Ascending aorta (tissue), 2 donors: ENCODE data around the gene C1QTNF9B. TPM values are rescaled to one million over a fixed set of nuclear protein-coding genes. Genes with fewer than 3 reads are reported as not detected.

Source experiments
- DNase-seq, 2 donors: peaks; one replicate each; pipeline ENCODE4 v3.0.0-alpha.2; 2019; ENCODE audit warnings: low spot score in 2 of 2
- H3K27ac ChIP-seq, 2 donors: fragments of 200-600 bp; sonication (generic); one replicate each; pipeline ENCODE4 v1.5.1; 2016 to 2017; ENCODE audit warnings: mild to moderate bottlenecking in 1 of 2
- H3K27me3 ChIP-seq: fragments of 200-600 bp; sonication (generic); one replicate; pipeline ENCODE4 v1.5.1; 2017
- H3K36me3 ChIP-seq, 2 donors: fragments of 200-600 bp; sonication (generic); one replicate each; pipeline ENCODE4 v1.5.1; 2016
- H3K4me1 ChIP-seq, 2 donors: fragments of 200-600 bp; sonication (generic); one replicate each; pipeline ENCODE4 v1.5.1; 2016 to 2017; ENCODE audit warnings: mild to moderate bottlenecking in 1 of 2
- H3K4me3 ChIP-seq, 2 donors: fragments of 200-600 bp; sonication (generic); one replicate each; pipeline ENCODE4 v1.5.1; 2016 to 2017; ENCODE audit warnings: mild to moderate bottlenecking in 1 of 2
- H3K9me3 ChIP-seq, 2 donors: fragments of 200-600 bp; sonication (generic); one replicate each; pipeline ENCODE4 v1.5.1; 2016
- intact Hi-C: fragments of 100-400 bp; cut with DNase I; formaldehyde crosslinking; loops from one replicate; pipeline ENCODE4 v1.15.1; 2023
- total RNA-seq: library from RNA; depleted of rRNA; stranded (reverse); fragments of >200 nt; gene quantifications from one replicate; pipeline ENCODE4 v1.1.0, GENCODE V29; 2016
- TF ChIP-seq, protein P1 (sequence below), 3 experiments: fragments of 200-600 bp in 2 of 3; fragments of 450-650 bp in 1 of 3; sonication (generic) in 2 of 3; IDR thresholded peaks; one replicate each; pipeline ENCODE4 v1.5.1; 2016 to 2019; ENCODE audit warnings: antibody characterized with exemption in 3 of 3, mild to moderate bottlenecking in 1 of 3, moderate library complexity in 1 of 3

C1QTNF9B gene
- total RNA-seq, 1 donor from 2014 or later: not detected

DNA sequence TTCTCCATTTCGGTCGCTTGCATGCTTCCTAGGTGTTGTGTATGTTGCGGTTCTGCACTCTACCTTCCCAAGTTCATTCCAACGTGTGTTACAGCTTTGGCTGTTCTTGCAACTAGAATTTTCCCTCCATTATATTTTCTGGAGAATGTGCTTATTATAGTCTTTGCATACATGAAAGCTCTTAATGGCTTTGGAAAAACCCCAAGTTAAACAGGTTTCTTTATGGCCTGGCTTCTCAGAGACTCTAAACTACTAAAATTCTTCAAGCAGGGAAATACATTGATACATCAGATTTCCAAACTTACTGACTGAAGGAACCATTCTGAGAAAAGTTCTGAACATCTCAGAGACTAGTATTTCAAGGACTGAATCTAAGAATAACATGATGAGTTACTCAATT, 20.0 kb downstream of the C1QTNF9B start:
- Histone ChIP-seq H3K4me3 (no peak overlapping the region), H3K27ac (no peak overlapping the region), H3K9me3 (no peaks in the 10 kb centered on the region), H3K27me3 (no peaks in the 10 kb centered on the region), H3K36me3 (peaks cover 0 to 14% of the 10 kb centered on the region in 2 donors), H3K4me1 (no peaks in the 10 kb centered on the region)
- no peak for DNase-seq
- intact Hi-C loops: no loop called here
- TF ChIP-seq, protein P1, sequence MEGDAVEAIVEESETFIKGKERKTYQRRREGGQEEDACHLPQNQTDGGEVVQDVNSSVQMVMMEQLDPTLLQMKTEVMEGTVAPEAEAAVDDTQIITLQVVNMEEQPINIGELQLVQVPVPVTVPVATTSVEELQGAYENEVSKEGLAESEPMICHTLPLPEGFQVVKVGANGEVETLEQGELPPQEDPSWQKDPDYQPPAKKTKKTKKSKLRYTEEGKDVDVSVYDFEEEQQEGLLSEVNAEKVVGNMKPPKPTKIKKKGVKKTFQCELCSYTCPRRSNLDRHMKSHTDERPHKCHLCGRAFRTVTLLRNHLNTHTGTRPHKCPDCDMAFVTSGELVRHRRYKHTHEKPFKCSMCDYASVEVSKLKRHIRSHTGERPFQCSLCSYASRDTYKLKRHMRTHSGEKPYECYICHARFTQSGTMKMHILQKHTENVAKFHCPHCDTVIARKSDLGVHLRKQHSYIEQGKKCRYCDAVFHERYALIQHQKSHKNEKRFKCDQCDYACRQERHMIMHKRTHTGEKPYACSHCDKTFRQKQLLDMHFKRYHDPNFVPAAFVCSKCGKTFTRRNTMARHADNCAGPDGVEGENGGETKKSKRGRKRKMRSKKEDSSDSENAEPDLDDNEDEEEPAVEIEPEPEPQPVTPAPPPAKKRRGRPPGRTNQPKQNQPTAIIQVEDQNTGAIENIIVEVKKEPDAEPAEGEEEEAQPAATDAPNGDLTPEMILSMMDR (IDR thresholded peaks at IDR 0.05): no peak

- H3K4me3 ChIP-seq: no peak overlapping the region
- peaks cover 0 to 14% of the 10 kb centered on the region in 2 donors for H3K36me3 ChIP-seq
- H3K27ac ChIP-seq: no peak overlapping the region
- H3K4me1 ChIP-seq: no peaks in the 10 kb centered on the region
- no peaks in the 10 kb centered on the region for H3K9me3 ChIP-seq
- no peak for DNase-seq
- H3K27me3 ChIP-seq: no peaks in the 10 kb centered on the region
- intact Hi-C loops: no loop called here
- TF ChIP-seq, protein P1 (IDR thresholded peaks at IDR 0.05): peak in 1 of 3 experiments; percentile 19
Measured at GRCh38 chr13:23876265-23876664, 21.0 kb downstream of the C1QTNF9B start.

DNA sequence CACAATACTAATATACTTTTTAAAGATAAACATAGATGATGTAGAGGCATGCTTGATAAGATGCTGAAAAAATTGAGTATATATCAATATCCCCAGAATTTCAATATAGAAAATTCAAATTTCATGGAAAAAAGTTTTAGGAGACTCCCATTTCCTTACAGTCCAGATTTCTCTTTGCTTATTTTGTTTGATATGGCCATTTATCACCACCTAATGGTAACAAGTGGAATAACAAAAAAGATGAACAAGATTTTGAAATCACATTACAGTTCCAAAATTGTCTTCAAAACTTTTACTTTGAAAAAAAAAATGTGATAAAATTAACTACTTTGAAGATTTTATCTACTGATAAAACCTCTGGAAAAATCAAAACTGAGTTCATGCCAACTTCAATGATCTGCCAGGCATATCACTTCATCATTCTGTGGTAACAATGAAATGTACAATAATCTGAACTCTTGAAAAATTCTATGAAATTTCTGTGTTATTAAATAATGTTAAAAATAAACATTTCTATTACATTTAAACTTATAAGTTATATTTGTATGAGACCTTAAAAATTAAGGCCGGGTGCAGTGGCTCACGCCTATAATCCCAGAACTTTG, 25.6 kb downstream of the C1QTNF9B start:
- no peaks in the 10 kb centered on the region for H3K4me1 ChIP-seq
- no peak overlapping the region for H3K27ac ChIP-seq
- H3K4me3 ChIP-seq: no peak overlapping the region
- H3K27me3 ChIP-seq: no peaks in the 10 kb centered on the region
- no peaks in the 10 kb centered on the region for H3K36me3 ChIP-seq
- intact Hi-C loops: loop anchor here (2.0 to 5.0 kb wide), 3 partner anchors 154 to 405 kb away; no protein-coding TSS in a partner anchor
- DNase-seq: no peak
- TF ChIP-seq, protein P1 (IDR thresholded peaks at IDR 0.05): peak; percentile 34 to 58 (median 38)
- no peaks in the 10 kb centered on the region for H3K9me3 ChIP-seq

DNA sequence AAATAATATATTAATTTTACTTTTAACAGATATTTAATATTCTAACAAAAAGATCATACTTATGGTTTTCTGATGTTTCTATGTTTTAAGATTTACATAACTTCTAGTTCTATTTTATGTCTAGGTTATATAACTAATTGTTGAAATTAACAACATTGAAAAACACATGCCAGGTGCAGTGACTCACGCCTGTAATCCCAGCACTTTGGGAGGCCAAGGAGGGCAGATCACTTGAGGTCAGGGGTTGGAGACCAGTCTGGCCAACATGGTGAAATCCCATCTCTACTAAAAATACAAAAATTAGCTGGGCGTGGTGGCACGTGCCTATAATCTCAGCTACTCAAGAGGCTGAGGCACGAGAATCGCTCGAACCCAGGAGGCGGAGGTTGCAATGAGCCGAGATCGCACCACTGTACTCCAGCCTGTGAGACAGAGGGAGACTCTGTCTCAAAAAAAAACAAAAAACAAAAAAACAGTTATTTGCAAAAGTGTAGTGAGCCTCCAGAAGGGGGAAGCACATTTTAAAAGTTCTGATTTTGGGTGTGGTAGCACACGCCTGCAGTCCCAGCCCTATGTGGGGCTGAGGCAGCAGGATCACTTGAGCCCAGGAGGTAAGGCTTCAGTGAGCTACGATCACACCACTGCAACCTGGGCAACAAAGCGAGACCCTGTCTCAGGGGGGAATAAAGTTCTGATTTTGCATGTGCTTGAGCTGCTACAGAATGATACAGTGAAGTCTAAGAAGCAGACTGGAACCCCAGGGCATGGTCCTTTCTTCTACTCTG, 26.8 kb downstream of the C1QTNF9B start:
- H3K36me3 ChIP-seq: no peaks in the 10 kb centered on the region
- H3K4me1 ChIP-seq: no peaks in the 10 kb centered on the region
- no peaks in the 10 kb centered on the region for H3K9me3 ChIP-seq
- TF ChIP-seq, protein P1 (IDR thresholded peaks at IDR 0.05): no peak
- no peak overlapping the region for H3K4me3 ChIP-seq
- no peaks in the 10 kb centered on the region for H3K27me3 ChIP-seq
- no peak for DNase-seq
- no peak overlapping the region for H3K27ac ChIP-seq
- intact Hi-C loops: loop anchor here (5.0 kb wide), 2 partner anchors 153 to 293 kb away; no protein-coding TSS in a partner anchor

DNA sequence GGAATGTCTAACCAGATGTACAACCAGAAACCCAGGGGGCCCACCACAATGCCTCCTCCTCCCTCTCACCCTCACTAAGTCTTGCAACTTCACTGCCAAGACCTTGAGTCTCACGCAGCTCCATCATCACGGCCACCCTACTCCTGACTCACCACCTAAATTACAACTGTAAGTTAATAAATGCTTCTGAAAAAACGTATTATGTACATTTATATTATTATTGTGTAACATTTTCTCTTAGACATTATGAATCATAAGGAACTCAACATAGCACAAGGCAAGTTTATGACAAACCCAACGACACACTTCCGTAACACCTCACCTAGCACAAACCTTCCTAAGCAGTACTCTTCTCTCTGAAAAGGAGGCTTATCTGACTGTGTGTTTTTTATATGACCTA, 28.8 kb downstream of the C1QTNF9B start:
- DNase-seq: no peak
- Histone ChIP-seq H3K4me1 (no peaks in the 10 kb centered on the region), H3K27ac (no peak overlapping the region), H3K27me3 (no peaks in the 10 kb centered on the region), H3K36me3 (no peaks in the 10 kb centered on the region), H3K4me3 (no peak overlapping the region), H3K9me3 (no peaks in the 10 kb centered on the region)
- intact Hi-C loops: no loop called here
- TF ChIP-seq, protein P1 (IDR thresholded peaks at IDR 0.05): no peak
